ENCODE data around the gene ASNS.

DNA sequence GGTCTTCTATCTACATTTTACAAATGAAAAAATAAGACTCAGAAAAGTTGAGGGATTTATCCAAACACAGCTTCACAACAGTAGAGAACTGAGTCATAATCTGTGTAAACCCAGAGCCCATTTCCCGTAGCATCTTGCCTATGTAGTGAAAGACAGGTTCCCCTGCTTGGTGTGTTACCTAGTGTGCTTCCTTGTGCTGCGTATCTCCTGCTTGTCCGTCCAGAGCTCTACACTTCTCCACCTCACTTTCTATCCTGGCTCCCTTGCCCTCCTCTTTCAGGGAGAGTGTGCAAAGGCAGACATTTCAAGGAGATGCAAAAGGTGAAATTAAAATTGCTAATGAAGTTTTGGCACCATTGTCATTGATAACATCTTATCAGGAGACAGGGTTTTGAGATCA, 1.4 kb upstream of the ASNS start:
- TF ChIP-seq, protein P1, sequence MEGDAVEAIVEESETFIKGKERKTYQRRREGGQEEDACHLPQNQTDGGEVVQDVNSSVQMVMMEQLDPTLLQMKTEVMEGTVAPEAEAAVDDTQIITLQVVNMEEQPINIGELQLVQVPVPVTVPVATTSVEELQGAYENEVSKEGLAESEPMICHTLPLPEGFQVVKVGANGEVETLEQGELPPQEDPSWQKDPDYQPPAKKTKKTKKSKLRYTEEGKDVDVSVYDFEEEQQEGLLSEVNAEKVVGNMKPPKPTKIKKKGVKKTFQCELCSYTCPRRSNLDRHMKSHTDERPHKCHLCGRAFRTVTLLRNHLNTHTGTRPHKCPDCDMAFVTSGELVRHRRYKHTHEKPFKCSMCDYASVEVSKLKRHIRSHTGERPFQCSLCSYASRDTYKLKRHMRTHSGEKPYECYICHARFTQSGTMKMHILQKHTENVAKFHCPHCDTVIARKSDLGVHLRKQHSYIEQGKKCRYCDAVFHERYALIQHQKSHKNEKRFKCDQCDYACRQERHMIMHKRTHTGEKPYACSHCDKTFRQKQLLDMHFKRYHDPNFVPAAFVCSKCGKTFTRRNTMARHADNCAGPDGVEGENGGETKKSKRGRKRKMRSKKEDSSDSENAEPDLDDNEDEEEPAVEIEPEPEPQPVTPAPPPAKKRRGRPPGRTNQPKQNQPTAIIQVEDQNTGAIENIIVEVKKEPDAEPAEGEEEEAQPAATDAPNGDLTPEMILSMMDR (IDR thresholded peaks at IDR 0.05; ENCODE audit: low read depth, low read length), result no peak
- TF ChIP-seq POLR2A (IDR thresholded peaks at IDR 0.05; ENCODE audit: extremely low read depth, insufficient read length), result no peak
- TF ChIP-seq, protein P2, sequence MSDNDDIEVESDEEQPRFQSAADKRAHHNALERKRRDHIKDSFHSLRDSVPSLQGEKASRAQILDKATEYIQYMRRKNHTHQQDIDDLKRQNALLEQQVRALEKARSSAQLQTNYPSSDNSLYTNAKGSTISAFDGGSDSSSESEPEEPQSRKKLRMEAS (IDR thresholded peaks at IDR 0.05; ENCODE audit: low read depth, low read length), result no peak

Measured in NB4 (cell line).